ENCODE results near the gene SLC6A12. TPM values are rescaled to one million over a fixed set of nuclear protein-coding genes. Genes with fewer than 3 reads are reported as not detected.

Gene SLC6A12
- total RNA-seq, 1 donor from 2014 or later: not detected

- DNase-seq (ENCODE audit: extremely low spot score in 2 of 2): no peak
- Histone ChIP-seq H3K27ac (no peak overlapping the region), H3K36me3 (no peaks in the 10 kb centered on the region), H3K9me3 (no peaks in the 10 kb centered on the region), H3K27me3 (no peaks in the 10 kb centered on the region), H3K4me3 (no peak overlapping the region), H3K4me1 (no peaks in the 10 kb centered on the region)
- intact Hi-C loops (cut with DNase I): no loop called here
- no peak for TF ChIP-seq POLR2AphosphoS5 (IDR thresholded peaks at IDR 0.05; ENCODE audit: insufficient read depth in 1 of 2, low read depth in 1 of 2)
- TF ChIP-seq POLR2A (IDR thresholded peaks at IDR 0.05): no peak
- no peak for TF ChIP-seq CTCF (IDR thresholded peaks at IDR 0.05)
Measured at GRCh38 chr12:253116-253831, 39.3 kb upstream of the SLC6A12 start.

- Histone ChIP-seq H3K9me3 (no peaks in the 10 kb centered on the region), H3K27me3 (no peaks in the 10 kb centered on the region), H3K27ac (no peak overlapping the region), H3K36me3 (no peaks in the 10 kb centered on the region), H3K4me3 (no peak overlapping the region), H3K4me1 (no peaks in the 10 kb centered on the region)
- DNase-seq (ENCODE audit: extremely low spot score in 2 of 2): no peak
- intact Hi-C loops (cut with DNase I): no loop called here
- TF ChIP-seq POLR2A (IDR thresholded peaks at IDR 0.05) (no peak), POLR2AphosphoS5 (IDR thresholded peaks at IDR 0.05; ENCODE audit: insufficient read depth in 1 of 2, low read depth in 1 of 2) (no peak), CTCF (IDR thresholded peaks at IDR 0.05) (no peak)
Measured at GRCh38 chr12:252636-253035, 38.7 kb upstream of the SLC6A12 start.

GRCh38 chr12:247271-247670 is 33.3 kb upstream of the SLC6A12 start:
- intact Hi-C loops (cut with DNase I): no loop called here
- no peak overlapping the region for H3K4me3 ChIP-seq

GRCh38 chr12:243381-243780 is 29.4 kb upstream of the SLC6A12 start:
- no peak overlapping the region for H3K4me3 ChIP-seq
- no peaks in the 10 kb centered on the region for H3K4me1 ChIP-seq
- intact Hi-C loops (cut with DNase I): no loop called here
- TF ChIP-seq CTCF (IDR thresholded peaks at IDR 0.05): no peak
- peak in 1 of 2 donors; percentile 25 for DNase-seq (ENCODE audit: extremely low spot score in 2 of 2)
- no peak overlapping the region for H3K27ac ChIP-seq
- no peaks in the 10 kb centered on the region for H3K36me3 ChIP-seq
- H3K27me3 ChIP-seq: no peaks in the 10 kb centered on the region
- no peaks in the 10 kb centered on the region for H3K9me3 ChIP-seq

More at GRCh38 chr12:247271-247670, 33.3 kb upstream of the SLC6A12 start:
- TF ChIP-seq CTCF (IDR thresholded peaks at IDR 0.05) (no peak), POLR2AphosphoS5 (IDR thresholded peaks at IDR 0.05; ENCODE audit: insufficient read depth in 1 of 2, low read depth in 1 of 2) (no peak), POLR2A (IDR thresholded peaks at IDR 0.05) (no peak)
- Histone ChIP-seq H3K27ac (no peak overlapping the region), H3K4me1 (no peaks in the 10 kb centered on the region), H3K27me3 (no peaks in the 10 kb centered on the region), H3K36me3 (no peaks in the 10 kb centered on the region), H3K9me3 (no peaks in the 10 kb centered on the region)
- no peak for DNase-seq (ENCODE audit: extremely low spot score in 2 of 2)

- no peaks in the 10 kb centered on the region for H3K36me3 ChIP-seq
- TF ChIP-seq POLR2A (IDR thresholded peaks at IDR 0.05) (no peak), POLR2AphosphoS5 (IDR thresholded peaks at IDR 0.05; ENCODE audit: insufficient read depth in 1 of 2, low read depth in 1 of 2) (no peak), CTCF (IDR thresholded peaks at IDR 0.05) (no peak)
- no peaks in the 10 kb centered on the region for H3K27me3 ChIP-seq
- intact Hi-C loops (cut with DNase I): no loop called here
- H3K4me1 ChIP-seq: no peaks in the 10 kb centered on the region
- peak; percentile 22 to 55 for DNase-seq (ENCODE audit: extremely low spot score in 2 of 2)
- no peak overlapping the region for H3K27ac ChIP-seq
- H3K9me3 ChIP-seq: no peaks in the 10 kb centered on the region
- no peak overlapping the region for H3K4me3 ChIP-seq
Measured at GRCh38 chr12:242496-242895, 28.5 kb upstream of the SLC6A12 start.

Measured in vagina (tissue), 2 donors.